ENCODE results near the gene TEAD1.

The TEAD1 gene

GRCh38 chr11:12817681-12818332, 143.6 kb downstream of the TEAD1 start:
- no peak for DNase-seq

- DNase-seq: no peak
Measured at GRCh38 chr11:12818333-12819015, 144.3 kb downstream of the TEAD1 start.

GRCh38 chr11:12822392-12823022, 148.3 kb downstream of the TEAD1 start:
- DNase-seq: no peak

GRCh38 chr11:12824281-12825041, 150.2 kb downstream of the TEAD1 start:
- DNase-seq: no peak

GRCh38 chr11:12826441-12826840, 152.2 kb downstream of the TEAD1 start:
- DNase-seq: no peak

GRCh38 chr11:12827369-12827768, 153.1 kb downstream of the TEAD1 start:
- no peak for DNase-seq

GRCh38 chr11:12827929-12828812, 153.9 kb downstream of the TEAD1 start:
- DNase-seq: peak; percentile 68

- DNase-seq: no peak
Measured at GRCh38 chr11:12829131-12829530, 154.9 kb downstream of the TEAD1 start.

- DNase-seq: no peak
Measured at GRCh38 chr11:12829540-12830314, 155.5 kb downstream of the TEAD1 start.

GRCh38 chr11:12831471-12832202, 157.4 kb downstream of the TEAD1 start:
- peak; percentile 74 for DNase-seq

GRCh38 chr11:12832480-12833224, 158.4 kb downstream of the TEAD1 start:
- DNase-seq: no peak

- DNase-seq: no peak
Measured at GRCh38 chr11:12834166-12834565, 159.9 kb downstream of the TEAD1 start.

GRCh38 chr11:12834630-12835029, 160.4 kb downstream of the TEAD1 start:
- DNase-seq: no peak

- no peak for DNase-seq
Measured at GRCh38 chr11:12835286-12835685, 161.1 kb downstream of the TEAD1 start.

- DNase-seq: no peak
Measured at GRCh38 chr11:12838463-12839123, 164.4 kb downstream of the TEAD1 start.

- no peak for DNase-seq
Measured at GRCh38 chr11:12840871-12841660, 166.8 kb downstream of the TEAD1 start.

GRCh38 chr11:12841946-12842630, 167.9 kb downstream of the TEAD1 start:
- DNase-seq: no peak
